HG03196 (cell line): Measurements from ENCODE around the gene WWP2.
"Not testable (repeated sequence)": the region's sequence is repeated elsewhere in the genome, so short reads cannot be mapped to it uniquely, and the experiment has no call there.

Source experiments
- ATAC-seq: cut with Tn5 transposase; IDR thresholded peaks from one replicate; pipeline ENCODE4 v1.9.1; 2021; ENCODE audit not compliant: unreplicated experiment

Gene WWP2

DNA sequence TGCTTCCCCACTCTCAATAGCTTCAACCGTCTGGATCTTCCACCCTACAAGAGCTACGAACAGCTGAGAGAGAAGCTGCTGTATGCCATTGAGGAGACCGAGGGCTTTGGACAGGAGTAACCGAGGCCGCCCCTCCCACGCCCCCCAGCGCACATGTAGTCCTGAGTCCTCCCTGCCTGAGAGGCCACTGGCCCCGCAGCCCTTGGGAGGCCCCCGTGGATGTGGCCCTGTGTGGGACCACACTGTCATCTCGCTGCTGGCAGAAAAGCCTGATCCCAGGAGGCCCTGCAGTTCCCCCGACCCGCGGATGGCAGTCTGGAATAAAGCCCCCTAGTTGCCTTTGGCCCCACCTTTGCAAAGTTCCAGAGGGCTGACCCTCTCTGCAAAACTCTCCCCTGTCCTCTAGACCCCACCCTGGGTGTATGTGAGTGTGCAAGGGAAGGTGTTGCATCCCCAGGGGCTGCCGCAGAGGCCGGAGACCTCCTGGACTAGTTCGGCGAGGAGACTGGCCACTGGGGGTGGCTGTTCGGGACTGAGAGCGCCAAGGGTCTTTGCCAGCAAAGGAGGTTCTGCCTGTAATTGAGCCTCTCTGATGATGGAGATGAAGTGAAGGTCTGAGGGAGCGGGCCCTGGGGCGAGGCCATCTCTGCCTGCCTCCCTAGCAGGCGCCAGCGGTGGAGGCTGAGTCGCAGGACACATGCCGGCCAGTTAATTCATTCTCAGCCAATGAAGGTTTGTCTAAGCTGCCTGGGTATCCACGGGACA, 177.9 kb downstream of the WWP2 start:
- no peak for ATAC-seq

DNA sequence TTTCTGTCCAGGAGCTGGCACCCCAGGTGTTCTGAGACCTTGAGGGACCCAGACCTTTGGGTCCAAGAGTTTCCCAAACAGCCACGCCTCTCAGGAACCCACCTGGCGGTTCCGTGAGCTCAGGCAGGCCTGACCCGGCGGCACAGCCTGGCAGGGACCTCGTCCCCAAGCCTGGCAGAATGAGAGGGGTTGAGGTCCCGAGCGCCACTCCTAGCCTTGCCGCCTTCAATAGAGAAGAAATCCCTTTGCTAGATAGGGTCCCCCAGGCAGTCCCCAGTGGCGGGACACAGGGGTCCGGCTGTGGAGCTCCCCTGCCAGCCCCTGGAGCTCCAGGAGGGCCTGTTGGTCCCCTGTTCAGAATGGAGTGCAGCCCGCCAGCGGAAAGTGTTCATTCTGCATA, 178.5 kb downstream of the WWP2 start:
- ATAC-seq = no peak

DNA sequence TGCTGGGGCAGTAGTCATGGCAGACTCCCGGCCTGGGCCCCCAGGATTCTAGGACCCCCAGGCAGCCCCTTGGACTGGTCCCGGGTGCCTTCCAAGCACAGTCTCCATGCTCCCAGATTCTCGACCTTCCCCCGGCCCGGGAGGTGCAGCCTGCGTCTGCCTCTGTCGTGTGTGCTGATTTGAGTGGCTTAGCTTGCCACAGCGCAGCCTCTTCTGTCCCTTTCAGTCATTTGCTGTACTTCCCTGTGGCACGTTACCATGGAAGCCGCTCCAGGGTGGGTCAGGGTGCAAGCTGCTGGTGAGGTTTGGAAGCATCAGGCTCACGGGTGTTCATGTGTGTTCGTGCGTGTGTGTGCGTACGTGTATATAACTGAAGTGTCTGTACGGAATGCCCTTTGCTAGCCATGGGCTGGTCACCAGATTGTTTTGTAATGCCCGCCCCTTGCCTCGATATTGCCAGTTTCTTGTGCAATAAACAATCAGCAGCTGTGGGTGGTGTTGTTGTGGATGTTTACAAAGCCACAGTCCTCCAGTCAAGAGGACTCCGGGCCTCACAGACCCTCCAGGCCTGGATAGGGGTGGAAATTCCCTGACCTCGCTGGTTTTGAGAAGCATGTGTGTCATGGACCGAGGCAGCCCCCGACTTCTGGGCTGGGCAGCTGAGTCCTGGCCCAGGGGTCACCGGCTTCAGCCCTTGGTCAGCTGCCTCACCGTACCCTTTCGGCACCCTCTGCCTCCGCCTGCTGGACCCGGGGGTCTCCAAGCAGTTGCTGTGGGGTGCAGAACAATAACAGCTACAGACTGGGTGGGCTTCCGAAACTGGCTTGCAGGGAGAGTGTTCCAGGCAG, 179.3 kb downstream of the WWP2 start:
- ATAC-seq = no peak

DNA sequence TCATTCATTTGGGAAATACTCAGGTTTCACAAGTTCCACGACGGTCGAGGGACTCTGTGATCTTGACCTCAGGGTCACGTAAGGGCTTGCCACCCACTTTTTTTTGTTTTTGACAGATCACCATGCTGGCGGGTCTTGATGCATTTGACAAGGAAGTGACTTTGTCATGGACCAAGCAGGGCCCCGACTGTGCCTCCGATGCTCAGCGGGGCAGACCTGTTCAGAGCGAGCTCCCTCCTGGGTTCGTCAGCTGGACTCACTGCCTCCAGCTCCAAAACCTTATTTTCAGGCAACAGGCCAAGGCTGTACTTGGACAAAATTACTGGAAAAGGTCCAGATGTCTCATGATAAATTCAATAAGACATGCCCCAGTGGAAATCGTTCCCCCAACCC, 180.0 kb downstream of the WWP2 start:
- ATAC-seq = no peak

DNA sequence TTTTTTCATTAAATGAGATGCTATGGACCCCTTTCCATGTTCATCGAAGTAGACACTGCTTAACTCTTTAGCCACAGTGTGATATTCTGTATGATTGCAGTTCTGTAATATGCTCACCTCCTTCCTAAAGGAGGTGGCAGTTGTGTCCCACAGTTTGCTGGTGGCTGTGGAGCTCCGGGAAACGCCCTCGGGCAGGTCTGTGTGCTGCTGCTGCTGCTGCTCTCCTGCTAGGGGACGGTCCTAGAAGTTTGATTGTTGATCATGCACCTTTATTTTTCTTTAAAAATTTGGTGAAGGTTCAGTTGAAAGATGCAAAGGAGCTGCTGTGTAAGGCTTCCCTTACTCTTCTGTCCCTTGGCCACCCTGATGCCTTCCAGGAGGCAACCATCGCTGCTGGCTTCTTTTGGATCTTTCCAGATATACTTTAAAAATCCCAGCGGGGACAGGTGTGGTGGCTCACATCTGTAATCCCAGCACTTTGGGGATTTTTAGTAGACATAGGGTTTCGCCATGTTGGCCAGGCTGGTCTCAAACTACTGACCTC, 180.6 kb downstream of the WWP2 start:
- ATAC-seq = no peak

DNA sequence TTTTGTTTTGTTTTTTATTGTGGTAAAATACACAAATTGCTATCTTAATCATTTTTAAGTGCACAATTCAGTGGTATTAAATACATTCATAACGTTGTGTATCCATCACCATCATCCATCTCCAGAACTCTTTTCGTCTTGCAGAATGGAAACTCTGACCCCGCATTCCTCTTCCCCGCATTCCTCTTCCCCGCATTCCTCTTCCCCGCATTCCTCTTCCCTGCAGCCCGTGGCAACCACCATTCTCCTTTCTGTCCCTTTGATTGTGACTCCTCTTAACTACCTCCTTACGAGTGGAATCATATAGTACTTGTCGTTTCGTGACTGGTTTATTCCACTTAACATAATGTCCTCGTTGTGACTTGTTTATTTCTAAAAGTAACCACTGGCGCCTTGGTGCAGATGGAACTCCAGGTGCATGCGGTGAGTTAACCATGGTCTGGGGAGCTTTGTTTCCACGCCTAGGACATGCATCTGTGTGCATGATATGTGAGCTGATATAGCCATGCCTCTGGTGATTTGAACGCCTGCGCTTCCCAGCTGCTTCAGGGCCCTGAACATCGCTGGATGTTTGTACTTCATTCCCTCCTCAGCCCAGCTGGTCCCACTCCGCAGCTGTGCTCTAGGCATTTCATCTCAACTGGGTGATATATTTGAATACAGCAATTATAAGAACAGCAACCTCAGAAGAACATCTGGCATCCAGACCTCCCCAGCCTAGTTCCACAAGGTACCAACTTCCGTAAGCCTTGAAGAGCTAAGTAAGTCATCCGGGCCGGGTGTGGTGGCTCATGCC, 181.3 kb downstream of the WWP2 start:
- ATAC-seq = not testable (repeated sequence)

DNA sequence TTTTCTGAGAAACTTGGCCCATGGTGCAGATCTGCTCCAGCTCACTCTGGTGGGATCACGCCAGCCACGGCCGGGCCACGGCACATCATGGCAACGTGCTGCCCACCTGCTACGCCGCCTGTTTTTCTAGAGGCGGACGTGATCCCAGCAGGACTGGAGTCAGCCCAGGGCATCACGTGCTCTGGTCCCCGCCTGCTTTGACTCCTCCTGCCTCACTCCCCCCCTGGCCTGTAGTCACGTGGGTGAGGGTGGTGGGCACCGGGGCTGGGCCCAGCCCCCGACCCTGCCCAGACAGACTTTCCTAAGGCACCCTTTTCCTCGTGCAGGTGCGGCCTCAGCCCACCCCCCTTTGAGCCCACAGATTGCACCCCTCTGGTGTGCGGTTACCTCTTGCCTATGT, 188.3 kb downstream of the WWP2 start:
- ATAC-seq = not testable (repeated sequence)

DNA sequence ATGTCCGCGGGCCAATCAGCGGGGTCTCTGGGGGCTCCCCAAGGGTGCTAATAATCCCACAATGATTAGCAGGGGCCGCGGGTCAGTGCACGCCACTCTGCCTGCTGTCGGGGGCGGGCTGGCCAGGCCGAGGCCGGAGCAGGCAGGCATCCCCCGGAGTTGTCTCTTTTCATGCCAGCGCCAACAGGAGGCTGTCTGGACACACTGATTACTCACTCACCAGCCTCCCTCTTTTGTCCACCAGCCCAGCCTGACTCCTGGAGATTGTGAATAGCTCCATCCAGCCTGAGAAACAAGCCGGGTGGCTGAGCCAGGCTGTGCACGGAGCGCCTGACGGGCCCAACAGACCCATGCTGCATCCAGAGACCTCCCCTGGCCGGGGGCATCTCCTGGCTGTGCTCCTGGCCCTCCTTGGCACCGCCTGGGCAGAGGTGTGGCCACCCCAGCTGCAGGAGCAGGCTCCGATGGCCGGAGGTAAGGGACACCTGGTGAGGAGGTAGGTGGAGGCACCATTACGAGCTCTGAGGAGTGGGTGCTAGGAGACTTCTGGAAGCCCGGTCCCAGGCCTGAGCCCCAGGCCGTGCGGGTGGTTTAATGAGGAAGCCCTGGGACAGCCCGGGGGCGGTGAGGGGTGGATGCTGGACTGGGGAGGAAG, 189.0 kb downstream of the WWP2 start, which contains the start of gene CLEC18A:
TSS of gene CLEC18A (plus strand) at position 318 of the 655 bp plus-strand sequence. CDS start at position 351, 33 bp downstream.
- not testable (repeated sequence) for ATAC-seq

DNA sequence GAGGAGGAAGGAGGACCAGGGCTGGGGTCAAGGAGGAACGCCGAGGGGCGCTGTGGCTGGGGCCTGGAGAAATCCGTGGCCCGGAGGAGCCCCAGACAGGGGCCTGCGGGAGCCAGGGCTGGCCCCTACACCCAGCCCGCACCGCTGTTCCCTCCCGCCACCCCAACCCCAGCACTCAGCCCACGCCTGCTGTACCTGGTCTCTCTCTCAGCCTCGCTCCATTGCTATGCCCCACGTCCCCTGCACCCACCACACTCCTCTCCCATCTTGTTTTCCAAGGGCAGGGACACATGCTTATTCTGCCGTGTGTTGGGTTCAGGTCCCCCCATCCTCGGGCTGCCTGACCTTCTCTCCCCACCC, 189.5 kb downstream of the WWP2 start:
- ATAC-seq = not testable (repeated sequence)

DNA sequence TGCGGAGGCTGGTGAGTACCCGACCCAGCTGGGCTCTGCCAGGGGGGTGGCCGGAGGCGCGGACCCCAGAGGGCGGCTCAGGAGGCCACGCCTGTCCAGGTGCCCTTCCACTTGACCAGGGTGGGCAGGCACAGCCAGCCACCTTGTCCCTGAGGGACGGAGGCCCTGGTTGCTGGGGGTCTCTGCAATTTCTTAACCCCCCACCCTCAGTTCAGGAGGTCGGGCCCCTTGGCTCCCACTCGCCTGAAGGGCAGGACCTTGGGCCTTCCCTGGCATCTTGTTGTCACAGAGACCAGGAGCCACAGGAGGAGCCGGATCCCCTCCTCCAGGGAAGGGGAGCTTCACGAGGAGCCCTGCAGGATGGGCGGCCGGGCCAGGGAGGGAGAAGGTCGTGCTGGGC, 190.0 kb downstream of the WWP2 start:
- ATAC-seq = not testable (repeated sequence)

DNA sequence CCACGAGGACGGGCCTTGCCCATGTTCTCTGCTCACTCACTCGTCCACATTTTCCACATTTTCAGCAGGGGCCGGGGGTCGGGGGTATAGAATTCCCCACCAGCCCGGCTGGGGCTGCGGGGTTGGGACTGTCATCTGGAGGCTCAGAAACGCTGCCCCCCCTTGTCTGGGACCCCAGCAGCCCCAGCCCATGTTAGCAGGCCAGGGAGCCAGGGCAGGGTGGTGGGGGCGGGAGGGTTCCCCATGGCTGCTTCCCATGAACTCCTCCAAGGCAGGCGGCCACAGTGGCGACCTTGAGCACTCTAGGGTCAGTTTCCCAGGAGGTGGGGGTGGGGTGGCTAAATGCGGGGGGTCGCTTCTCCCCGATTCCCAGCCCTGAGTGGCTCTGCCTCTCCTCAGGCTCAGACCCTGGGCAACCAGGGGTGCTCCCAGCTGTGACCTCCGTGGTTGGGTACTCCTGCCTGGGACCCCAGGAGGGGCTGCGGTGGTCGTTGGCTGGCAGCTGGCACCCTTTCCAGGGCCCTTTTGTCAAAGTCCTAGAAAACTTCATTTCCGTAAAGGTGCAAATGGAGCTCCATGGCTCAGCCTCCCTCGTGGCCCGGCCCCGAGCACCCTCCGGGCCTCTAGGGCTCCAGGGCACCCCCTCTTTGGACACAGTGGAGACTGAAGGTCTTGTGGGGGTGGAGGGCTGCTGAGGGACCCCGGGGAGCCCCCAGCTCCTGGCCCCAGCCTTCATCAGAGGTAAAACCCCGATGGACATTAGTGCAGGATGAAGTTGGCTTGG, 190.6 kb downstream of the WWP2 start:
- not testable (repeated sequence) for ATAC-seq

DNA sequence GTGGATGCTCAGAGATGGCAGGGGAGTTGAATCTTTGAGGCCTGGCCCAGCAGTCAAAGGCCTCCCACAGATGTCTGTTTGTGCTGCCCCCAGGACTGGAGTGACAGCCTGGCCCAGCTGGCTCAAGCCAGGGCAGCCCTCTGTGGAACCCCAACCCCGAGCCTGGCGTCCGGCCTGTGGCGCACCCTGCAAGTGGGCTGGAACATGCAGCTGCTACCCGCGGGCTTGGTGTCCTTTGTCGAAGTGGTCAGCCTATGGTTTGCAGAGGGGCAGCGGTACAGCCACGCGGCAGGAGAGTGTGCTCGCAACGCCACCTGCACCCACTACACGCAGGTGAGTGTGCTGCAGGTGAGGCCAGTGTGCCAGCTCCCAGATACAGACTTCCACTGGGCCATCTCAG, 192.1 kb downstream of the WWP2 start:
- ATAC-seq = not testable (repeated sequence)

DNA sequence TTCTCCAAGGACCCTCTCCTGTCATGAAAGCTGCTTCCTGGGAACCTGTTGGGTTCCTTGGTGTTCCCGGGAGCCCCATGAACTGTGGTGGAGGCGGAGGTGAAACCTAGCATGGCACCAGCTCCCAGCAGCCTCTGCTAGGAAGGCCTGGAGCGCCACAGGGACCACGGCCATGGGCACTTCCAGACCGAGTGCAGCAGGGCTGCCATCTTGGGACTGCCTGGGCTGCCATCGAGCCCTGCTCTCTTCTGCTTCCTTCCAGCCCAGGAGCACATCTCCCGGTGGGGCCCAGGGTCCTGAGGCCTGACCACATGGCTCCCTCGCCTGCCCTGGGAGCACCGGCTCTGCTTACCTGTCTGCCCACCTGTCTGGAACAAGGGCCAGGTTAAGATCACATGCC, 201.2 kb downstream of the WWP2 start:
- ATAC-seq = not testable (repeated sequence)

DNA sequence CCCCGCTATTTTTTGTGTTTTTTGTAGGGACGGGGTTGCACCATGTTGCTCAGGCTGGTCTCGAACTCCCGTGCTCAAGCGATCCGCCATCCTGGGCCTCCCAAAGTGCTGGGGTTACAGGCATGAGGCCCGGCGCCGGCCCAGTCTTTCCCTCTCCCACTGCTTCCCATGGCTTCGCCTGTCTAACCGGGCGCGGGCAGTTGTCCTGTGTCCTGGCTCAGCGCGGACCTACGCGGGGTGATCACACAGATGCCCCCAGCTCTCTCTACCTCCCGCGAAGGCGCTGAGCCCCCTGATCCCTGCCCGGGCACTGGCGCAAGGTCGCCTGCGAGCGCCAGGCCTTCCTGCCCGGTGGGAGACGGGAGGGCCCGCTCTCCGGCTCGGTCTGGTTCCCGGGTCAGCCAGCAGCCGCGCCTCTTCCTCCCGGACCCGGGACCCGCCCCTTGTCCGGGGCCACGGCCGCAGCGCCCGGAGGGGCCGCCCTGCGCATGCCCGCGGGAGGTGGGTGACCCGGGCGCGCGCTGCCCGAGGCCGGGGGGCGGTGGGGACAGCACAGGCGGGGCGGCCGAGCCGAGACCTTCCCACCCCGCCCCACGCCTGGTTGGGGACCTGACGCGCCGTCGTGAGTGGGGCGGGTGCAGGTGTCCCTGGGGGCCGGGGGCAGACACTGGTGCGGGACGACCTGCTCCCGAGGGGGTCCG, 203.0 kb downstream of the WWP2 start:
- not testable (repeated sequence) for ATAC-seq

DNA sequence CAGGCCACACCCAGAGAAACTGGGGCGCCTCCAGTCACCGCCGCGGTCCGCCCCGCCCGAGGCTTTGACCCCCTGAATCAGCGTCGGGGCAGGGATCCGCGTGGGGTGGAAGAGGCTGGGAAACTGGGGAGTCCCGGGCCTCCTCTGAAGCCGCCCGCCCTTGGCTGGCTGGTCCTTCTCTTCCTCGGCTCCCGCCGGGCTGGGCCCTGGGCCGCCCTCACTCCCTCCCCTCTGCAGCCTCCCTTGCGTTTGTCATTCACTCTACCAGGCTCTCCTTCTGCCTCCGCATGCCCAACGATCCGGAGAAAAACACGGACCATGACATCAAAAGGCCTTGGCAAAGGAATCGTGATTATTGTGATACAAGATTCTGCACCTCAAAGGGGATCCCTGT, 203.5 kb downstream of the WWP2 start:
- not testable (repeated sequence) for ATAC-seq

DNA sequence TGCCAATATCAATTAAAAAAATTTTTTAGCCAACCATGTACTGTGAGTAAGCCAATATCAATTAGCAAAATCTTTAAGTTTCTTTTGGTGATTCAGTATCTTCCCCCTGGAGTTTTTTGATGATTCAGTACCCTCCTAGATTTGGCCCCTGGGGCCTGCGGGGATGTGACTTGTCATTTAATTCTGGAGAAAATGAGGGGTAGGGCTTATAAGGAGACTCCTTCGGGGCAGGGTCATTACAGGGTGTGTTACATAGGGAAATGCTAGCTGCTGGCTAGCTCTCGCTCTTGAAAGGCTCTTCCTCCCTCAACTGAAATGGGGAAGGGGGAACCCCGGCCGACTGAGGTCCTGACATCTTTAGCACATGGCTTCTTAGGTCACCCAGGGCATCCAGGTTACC, 205.6 kb downstream of the WWP2 start:
- not testable (repeated sequence) for ATAC-seq

DNA sequence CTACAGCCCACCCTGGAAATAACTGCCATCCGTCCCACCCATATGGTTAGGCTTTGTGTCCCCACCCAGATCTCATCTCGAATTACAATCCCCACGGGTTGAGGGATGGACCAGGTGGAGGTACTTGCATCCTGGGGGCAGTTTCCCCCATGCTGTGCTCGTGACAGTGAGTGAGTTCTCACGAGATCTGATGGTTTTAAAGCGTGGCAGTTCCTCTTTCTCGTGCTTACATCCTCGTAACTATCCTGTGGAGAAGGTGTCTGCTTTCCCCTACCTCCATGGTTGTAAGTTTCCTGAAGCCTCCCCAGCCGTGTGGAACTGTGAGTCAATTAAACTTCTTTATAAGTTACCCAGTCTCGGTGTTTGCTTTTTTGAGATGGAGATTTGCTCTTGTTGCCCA, 206.0 kb downstream of the WWP2 start:
- ATAC-seq = not testable (repeated sequence)

DNA sequence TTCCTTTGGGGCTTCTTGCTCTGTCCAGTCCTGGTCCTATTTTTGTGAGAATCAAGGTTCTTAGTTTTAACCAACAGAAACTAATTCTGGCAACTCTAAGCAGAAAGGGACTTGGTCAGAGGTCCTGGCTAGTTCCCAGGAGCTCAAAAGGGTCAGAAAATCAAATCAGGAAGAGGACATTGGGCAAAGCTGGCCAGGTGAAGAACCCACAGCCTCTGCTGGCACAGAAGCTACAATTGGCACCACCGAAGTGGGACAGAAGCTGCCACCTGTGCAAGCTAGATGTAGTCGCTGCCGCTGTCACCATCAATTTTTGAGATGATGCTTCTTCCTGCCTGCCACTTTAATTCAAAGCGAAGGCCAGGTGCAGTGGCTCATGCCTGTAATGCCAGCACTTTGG, 207.5 kb downstream of the WWP2 start:
- not testable (repeated sequence) for ATAC-seq

DNA sequence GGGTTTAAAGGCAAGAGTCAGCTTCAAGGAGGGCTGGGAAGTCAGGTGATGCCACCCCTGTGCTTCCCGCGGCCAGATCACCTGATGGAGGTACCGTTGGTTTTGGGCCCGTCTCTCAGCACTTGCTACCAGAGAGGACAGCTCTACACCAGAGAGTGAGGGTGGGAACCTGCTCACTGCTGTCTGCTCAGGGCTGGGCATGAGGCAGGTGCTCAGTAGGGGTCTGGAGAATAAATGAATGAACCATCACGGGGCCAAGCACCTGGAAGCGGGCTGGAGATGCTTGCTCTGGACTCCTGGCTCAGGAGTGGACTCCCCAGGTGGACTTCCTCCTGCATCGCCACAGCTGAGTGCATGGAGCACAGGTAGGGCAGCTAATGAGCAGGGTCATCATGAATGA, 210.0 kb downstream of the WWP2 start:
- not testable (repeated sequence) for ATAC-seq
